ENCODE measurements around the gene GRIN2D. TPM values are rescaled to one million over a fixed set of nuclear protein-coding genes. Genes with fewer than 3 reads are reported as not detected.

The GRIN2D gene
- total and polyA plus RNA-seq, 2 donors from 2014 or later: 0.13 to 0.54 TPM

DNA sequence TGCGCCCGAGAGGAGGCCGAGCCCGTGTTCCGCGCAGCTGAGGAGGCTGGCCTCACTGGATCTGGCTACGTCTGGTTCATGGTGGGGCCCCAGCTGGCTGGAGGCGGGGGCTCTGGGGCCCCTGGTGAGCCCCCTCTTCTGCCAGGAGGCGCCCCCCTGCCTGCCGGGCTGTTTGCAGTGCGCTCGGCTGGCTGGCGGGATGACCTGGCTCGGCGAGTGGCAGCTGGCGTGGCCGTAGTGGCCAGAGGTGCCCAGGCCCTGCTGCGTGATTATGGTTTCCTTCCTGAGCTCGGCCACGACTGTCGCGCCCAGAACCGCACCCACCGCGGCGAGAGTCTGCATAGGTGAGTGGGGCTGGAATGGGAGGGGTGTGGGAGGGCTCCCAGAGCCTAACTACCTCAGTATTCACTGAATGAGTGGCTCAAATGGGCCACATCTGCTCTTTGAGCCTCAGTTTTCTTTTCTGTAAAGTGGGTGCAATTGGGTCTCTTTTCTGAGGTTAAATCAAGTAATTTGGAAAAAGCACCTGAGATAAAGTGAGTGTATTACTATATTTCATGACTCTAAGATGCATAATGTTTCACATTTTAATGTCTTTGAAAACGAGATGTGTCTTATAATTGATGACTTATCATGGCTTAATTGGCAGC lies 11.7 kb downstream of the GRIN2D start:
- FAIRE-seq: no peak
- Histone ChIP-seq H3K36me3 (ENCODE audit: control insufficient read depth in 2 of 3, insufficient read depth in 3 of 3, low read length in 3 of 3) (no peaks in the 10 kb centered on the region), H3K27ac (ENCODE audit: low read depth in 2 of 2, low read length in 2 of 2) (no peak overlapping the region), H3K9me3 (ENCODE audit: control insufficient read depth in 2 of 3, insufficient read depth in 1 of 3, low read length in 3 of 3) (peaks cover 0 to 4% (median 0%) of the 10 kb centered on the region in 3 donors), H3K9ac (ENCODE audit: low read length in 3 of 3) (no peak overlapping the region), H3K4me1 (ENCODE audit: control insufficient read depth in 2 of 3, insufficient read depth in 2 of 3, low read depth in 1 of 3, low read length in 3 of 3) (peaks cover 0 to 2% (median 0%) of the 10 kb centered on the region in 3 donors), H3K4me3 (ENCODE audit: low read length in 3 of 3) (no peak overlapping the region), H3K27me3 (ENCODE audit: control insufficient read depth, insufficient read depth, low read length) (no peaks in the 10 kb centered on the region)
- TF ChIP-seq, protein P1, sequence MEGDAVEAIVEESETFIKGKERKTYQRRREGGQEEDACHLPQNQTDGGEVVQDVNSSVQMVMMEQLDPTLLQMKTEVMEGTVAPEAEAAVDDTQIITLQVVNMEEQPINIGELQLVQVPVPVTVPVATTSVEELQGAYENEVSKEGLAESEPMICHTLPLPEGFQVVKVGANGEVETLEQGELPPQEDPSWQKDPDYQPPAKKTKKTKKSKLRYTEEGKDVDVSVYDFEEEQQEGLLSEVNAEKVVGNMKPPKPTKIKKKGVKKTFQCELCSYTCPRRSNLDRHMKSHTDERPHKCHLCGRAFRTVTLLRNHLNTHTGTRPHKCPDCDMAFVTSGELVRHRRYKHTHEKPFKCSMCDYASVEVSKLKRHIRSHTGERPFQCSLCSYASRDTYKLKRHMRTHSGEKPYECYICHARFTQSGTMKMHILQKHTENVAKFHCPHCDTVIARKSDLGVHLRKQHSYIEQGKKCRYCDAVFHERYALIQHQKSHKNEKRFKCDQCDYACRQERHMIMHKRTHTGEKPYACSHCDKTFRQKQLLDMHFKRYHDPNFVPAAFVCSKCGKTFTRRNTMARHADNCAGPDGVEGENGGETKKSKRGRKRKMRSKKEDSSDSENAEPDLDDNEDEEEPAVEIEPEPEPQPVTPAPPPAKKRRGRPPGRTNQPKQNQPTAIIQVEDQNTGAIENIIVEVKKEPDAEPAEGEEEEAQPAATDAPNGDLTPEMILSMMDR (IDR thresholded peaks at IDR 0.05; ENCODE audit: borderline replicate concordance, extremely low read depth, insufficient read depth): no peak
- peak in 1 of 5 donors; percentile 62 for DNase-seq
- intact Hi-C loops (cut with DNase I): no loop called here

DNA sequence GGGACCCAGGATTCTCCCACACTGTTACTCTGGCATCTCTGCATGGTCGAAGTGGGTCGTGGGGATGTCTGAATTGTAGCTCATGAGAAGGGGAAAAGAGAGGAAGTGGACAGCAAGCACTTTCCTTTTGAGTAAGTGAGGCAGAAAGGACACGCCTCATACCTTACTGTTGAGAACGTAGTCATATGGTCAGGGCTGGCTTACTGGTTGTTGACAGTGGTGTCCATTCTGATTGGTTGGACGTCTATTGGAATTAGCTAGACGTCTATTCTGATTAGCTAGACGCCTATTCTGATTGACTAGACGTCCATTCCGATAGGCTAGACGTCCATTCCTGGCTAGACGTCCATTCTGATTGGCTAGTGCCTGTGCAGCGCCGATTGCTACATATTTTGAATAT lies 12.4 kb downstream of the GRIN2D start:
- peak in 1 of 5 donors; percentile 10 for DNase-seq

DNA sequence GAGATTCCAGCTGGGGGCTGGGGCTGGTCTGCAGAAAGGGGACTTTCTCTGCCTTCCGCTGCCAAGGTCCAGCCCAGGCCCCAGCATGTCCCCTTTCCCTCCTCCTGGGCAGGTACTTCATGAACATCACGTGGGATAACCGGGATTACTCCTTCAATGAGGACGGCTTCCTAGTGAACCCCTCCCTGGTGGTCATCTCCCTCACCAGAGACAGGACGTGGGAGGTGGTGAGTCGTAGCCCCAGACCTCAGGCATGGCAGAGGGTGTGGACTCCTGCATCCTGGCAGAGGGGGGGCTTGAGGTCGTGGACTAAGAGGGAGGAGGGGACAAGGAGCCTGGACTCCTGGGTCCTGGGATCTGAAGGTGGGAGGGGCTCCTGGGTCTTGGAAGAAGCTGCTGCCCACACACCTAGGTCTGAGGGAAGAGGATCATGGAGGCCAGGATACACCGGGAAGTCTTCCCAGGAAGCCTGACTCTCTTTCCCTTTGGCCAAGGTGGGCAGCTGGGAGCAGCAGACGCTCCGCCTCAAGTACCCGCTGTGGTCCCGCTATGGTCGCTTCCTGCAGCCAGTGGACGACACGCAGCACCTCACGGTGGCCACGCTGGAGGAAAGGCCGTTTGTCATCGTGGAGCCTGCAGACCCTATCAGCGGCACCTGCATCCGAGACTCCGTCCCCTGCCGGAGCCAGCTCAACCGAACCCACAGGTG lies 20.6 kb downstream of the GRIN2D start:
- Histone ChIP-seq H3K9me3 (ENCODE audit: control insufficient read depth in 2 of 3, insufficient read depth in 1 of 3, low read length in 3 of 3) (no peaks in the 10 kb centered on the region), H3K27me3 (ENCODE audit: control insufficient read depth, insufficient read depth, low read length) (no peaks in the 10 kb centered on the region), H3K4me1 (ENCODE audit: control insufficient read depth in 2 of 3, insufficient read depth in 2 of 3, low read depth in 1 of 3, low read length in 3 of 3) (peaks cover 0 to 2% (median 0%) of the 10 kb centered on the region in 3 donors), H3K27ac (ENCODE audit: low read depth in 2 of 2, low read length in 2 of 2) (no peak overlapping the region), H3K4me3 (ENCODE audit: low read length in 3 of 3) (peak overlapping the region in 1 of 3 donors; percentile 35), H3K9ac (ENCODE audit: low read length in 3 of 3) (no peak overlapping the region), H3K36me3 (ENCODE audit: control insufficient read depth in 2 of 3, insufficient read depth in 3 of 3, low read length in 3 of 3) (no peaks in the 10 kb centered on the region)
- no peak for FAIRE-seq
- intact Hi-C loops (cut with DNase I): no loop called here
- peak in 3 of 5 donors; percentile 21 to 80 (median 62) for DNase-seq
- TF ChIP-seq, protein P1 (IDR thresholded peaks at IDR 0.05; ENCODE audit: borderline replicate concordance, extremely low read depth, insufficient read depth): no peak

More for the DNA sequence above, 12.4 kb downstream of the GRIN2D start:
- Histone ChIP-seq H3K4me1 (ENCODE audit: control insufficient read depth in 2 of 3, insufficient read depth in 2 of 3, low read depth in 1 of 3, low read length in 3 of 3) (no peaks in the 10 kb centered on the region), H3K9ac (ENCODE audit: low read length in 3 of 3) (no peak overlapping the region), H3K36me3 (ENCODE audit: control insufficient read depth in 2 of 3, insufficient read depth in 3 of 3, low read length in 3 of 3) (no peaks in the 10 kb centered on the region), H3K4me3 (ENCODE audit: low read length in 3 of 3) (no peak overlapping the region), H3K27ac (ENCODE audit: low read depth in 2 of 2, low read length in 2 of 2) (no peak overlapping the region), H3K27me3 (ENCODE audit: control insufficient read depth, insufficient read depth, low read length) (no peaks in the 10 kb centered on the region), H3K9me3 (ENCODE audit: control insufficient read depth in 2 of 3, insufficient read depth in 1 of 3, low read length in 3 of 3) (peaks cover 0 to 4% (median 0%) of the 10 kb centered on the region in 3 donors)
- intact Hi-C loops (cut with DNase I): no loop called here
- FAIRE-seq: no peak
- TF ChIP-seq, protein P1 (IDR thresholded peaks at IDR 0.05; ENCODE audit: borderline replicate concordance, extremely low read depth, insufficient read depth): no peak

All from kidney (tissue), 14 donors.